Measurements from ENCODE around the gene CST1. TPM values are rescaled to one million over a fixed set of nuclear protein-coding genes. Genes with fewer than 3 reads are reported as not detected.

The CST1 gene
- total RNA-seq, 1 experiment from 2014 or later = 1.7 TPM

DNA sequence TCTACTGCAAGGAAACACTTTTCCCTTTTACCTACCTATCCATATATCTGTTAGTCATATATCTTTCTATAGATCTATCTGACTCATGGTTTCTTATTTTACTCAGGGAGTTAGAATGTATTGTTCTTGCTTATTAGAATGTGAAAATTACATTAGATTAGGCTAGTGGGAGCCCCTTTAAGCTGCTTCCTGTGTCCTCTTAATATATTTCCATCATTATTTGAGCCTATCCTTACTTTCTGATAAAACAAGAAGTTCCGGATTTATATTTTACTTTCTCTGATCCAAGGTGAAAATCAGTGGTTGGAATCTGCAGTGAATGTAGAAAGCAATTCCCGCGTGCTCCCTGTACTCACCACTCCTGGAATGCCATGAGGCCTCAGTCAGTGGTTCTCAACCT is 44.8 kb upstream of the CST1 start:
- H3K23me2 ChIP-seq (ENCODE audit: insufficient read length, low read depth, low read length, poor library complexity, severe bottlenecking) = no peaks in the 10 kb centered on the region
- no peaks in the 10 kb centered on the region for H4K20me1 ChIP-seq (ENCODE audit: control insufficient read depth, insufficient read depth, insufficient read length)
- no peaks in the 10 kb centered on the region; the same call in 1 of the 2 replicates for H3K4me1 ChIP-seq (ENCODE audit: insufficient read depth, low read length)
- H3K27me3 ChIP-seq (ENCODE audit: insufficient read depth, low read length) = no peaks in the 10 kb centered on the region
- no peak overlapping the region for H2BK12ac ChIP-seq (ENCODE audit: insufficient read length, low read depth, low read length)
- H2BK15ac ChIP-seq (ENCODE audit: low read depth, low read length) = no peak overlapping the region
- H3K9me3 ChIP-seq (ENCODE audit: control insufficient read depth, low read depth, low read length) = no peaks in the 10 kb centered on the region
- H3K4me3 Mint-ChIP-seq = no peak overlapping the region
- no peak for DNase-seq
- no peak overlapping the region for H3K14ac ChIP-seq (ENCODE audit: insufficient read depth, low read length)
- H3K27me3 Mint-ChIP-seq (ENCODE audit: low read depth) = peaks cover 9% of the 10 kb centered on the region
- no peak overlapping the region for H3K4ac ChIP-seq (ENCODE audit: low read depth, low read length)
- no peak overlapping the region for H3T11ph ChIP-seq (ENCODE audit: low read length)
- no peaks in the 10 kb centered on the region for H3K36me3 Mint-ChIP-seq (ENCODE audit: insufficient read depth in 1 of 3, low read depth in 3 of 3)
- no peak overlapping the region for H2BK5ac ChIP-seq (ENCODE audit: insufficient read length, low read length)
- H2BK20ac ChIP-seq (ENCODE audit: low read depth, low read length, poor library complexity, severe bottlenecking) = no peak overlapping the region
- H2BK120ac ChIP-seq (ENCODE audit: low read depth, low read length, poor library complexity, severe bottlenecking) = no peak overlapping the region
- H3K9me3 Mint-ChIP-seq = no peaks in the 10 kb centered on the region; a peak in 1 of 5 replicates
- TF ChIP-seq, protein P1, sequence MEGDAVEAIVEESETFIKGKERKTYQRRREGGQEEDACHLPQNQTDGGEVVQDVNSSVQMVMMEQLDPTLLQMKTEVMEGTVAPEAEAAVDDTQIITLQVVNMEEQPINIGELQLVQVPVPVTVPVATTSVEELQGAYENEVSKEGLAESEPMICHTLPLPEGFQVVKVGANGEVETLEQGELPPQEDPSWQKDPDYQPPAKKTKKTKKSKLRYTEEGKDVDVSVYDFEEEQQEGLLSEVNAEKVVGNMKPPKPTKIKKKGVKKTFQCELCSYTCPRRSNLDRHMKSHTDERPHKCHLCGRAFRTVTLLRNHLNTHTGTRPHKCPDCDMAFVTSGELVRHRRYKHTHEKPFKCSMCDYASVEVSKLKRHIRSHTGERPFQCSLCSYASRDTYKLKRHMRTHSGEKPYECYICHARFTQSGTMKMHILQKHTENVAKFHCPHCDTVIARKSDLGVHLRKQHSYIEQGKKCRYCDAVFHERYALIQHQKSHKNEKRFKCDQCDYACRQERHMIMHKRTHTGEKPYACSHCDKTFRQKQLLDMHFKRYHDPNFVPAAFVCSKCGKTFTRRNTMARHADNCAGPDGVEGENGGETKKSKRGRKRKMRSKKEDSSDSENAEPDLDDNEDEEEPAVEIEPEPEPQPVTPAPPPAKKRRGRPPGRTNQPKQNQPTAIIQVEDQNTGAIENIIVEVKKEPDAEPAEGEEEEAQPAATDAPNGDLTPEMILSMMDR (conservative IDR thresholded peaks at IDR 0.05) = no peak
- H3K56ac ChIP-seq (ENCODE audit: insufficient read length, low read depth, low read length) = no peak overlapping the region
- no peak overlapping the region for H3K23ac ChIP-seq (ENCODE audit: insufficient read length, low read depth, low read length)
- H3K9ac ChIP-seq (ENCODE audit: extremely low read depth, insufficient read length, low read length) = no peak overlapping the region
- H3K18ac ChIP-seq (ENCODE audit: insufficient read length, low read depth, low read length) = no peak overlapping the region
- H3K4me2 ChIP-seq (ENCODE audit: insufficient read depth, insufficient read length, low read length) = no peak overlapping the region
- H4K5ac ChIP-seq (ENCODE audit: insufficient read length, low read depth, low read length) = no peak overlapping the region
- H3K27ac Mint-ChIP-seq = no peak overlapping the region
- H3K27ac ChIP-seq (ENCODE audit: insufficient read length, low read depth, low read length) = no peak overlapping the region
- H4K8ac ChIP-seq (replicated peaks; ENCODE audit: insufficient read length, low read depth, low read length) = no peak overlapping the region
- H3K79me1 ChIP-seq (ENCODE audit: insufficient read depth, low read depth, low read length, poor library complexity, severe bottlenecking) = no peaks in the 10 kb centered on the region
- peaks cover 0 to 3% of the 10 kb centered on the region in 2 experiments; a peak in 2 of 4 replicates for H3K4me1 Mint-ChIP-seq
- no peak overlapping the region for H2AK5ac ChIP-seq (ENCODE audit: insufficient read length, low read length)
- no peaks in the 10 kb centered on the region for H3K79me2 ChIP-seq (ENCODE audit: insufficient read depth, low read length)
- no CpG with 5 or more reads among the region's 3 CpGs for WGBS (ENCODE audit: extremely low coverage, insufficient read length, low lambda C conversion rate)
- H2AFZ ChIP-seq (ENCODE audit: low read length) = no peak overlapping the region
- no peak overlapping the region for H4K91ac ChIP-seq (ENCODE audit: insufficient read length, low read depth, low read length)
